HepG2 (cell line): Measurements from ENCODE around the gene SPACA4. TPM values are rescaled to one million over a fixed set of nuclear protein-coding genes. Genes with fewer than 3 reads are reported as not detected.

Experiments
- ASH2L ChIP-seq: fragments of 300-600, 200-600 bp; sonication (generic); IDR thresholded peaks from 2 replicates; pipeline ENCODE4 v1.7.0; 2017; ENCODE audit warnings: low read depth, mild to moderate bottlenecking, moderate library complexity, mixed read lengths, low read length; ENCODE audit not compliant: insufficient read length
- BCLAF1 ChIP-seq: fragments of 450-650 bp; IDR thresholded peaks from 2 replicates; pipeline ENCODE4 v1.6.1; 2017; ENCODE audit warnings: mild to moderate bottlenecking
- FOSL2 ChIP-seq: sonication (generic); formaldehyde crosslinking; IDR thresholded peaks from 2 replicates; pipeline ENCODE4 v1.4.0; 2020; ENCODE audit warnings: missing genetic modification reagents
- FOXO1 ChIP-seq: sonication (generic); formaldehyde crosslinking; IDR thresholded peaks from 2 replicates; pipeline ENCODE4 v1.4.0; 2020; ENCODE audit warnings: missing genetic modification reagents
- GABPB1 ChIP-seq: IDR thresholded peaks from 2 replicates; pipeline ENCODE4 v1.6.1; 2016; ENCODE audit warnings: mild to moderate bottlenecking, missing genetic modification reagents, moderate library complexity, missing compliant biosample characterization
- GATAD1 ChIP-seq: IDR thresholded peaks from 2 replicates; pipeline ENCODE4 v1.6.1; 2016; ENCODE audit warnings: missing genetic modification reagents, missing compliant biosample characterization
- GFI1 ChIP-seq: sonication (generic); formaldehyde crosslinking; IDR thresholded peaks from 2 replicates; pipeline ENCODE4 v1.5.0; 2020; ENCODE audit warnings: missing genetic modification reagents, mild to moderate bottlenecking, borderline replicate concordance
- HOXA5 ChIP-seq: sonication (generic); formaldehyde crosslinking; IDR thresholded peaks from 2 replicates; pipeline ENCODE4 v1.4.0; 2020; ENCODE audit warnings: missing genetic modification reagents
- LCORL ChIP-seq, 2 experiments: fragments of 450-650 bp in 1 of 2; sonication (generic) in 1 of 2; formaldehyde crosslinking in 1 of 2; IDR thresholded peaks; 2 replicates each; pipeline versions ENCODE4 v1.5.0 to v1.6.1; 2017 to 2020; ENCODE audit warnings: antibody characterized with exemption in 1 of 2, missing genetic modification reagents in 1 of 2
- MAFF ChIP-seq: IDR thresholded peaks from 2 replicates; pipeline ENCODE4 v1.6.1; 2011; ENCODE audit warnings: low read depth, low read length, improper control_type of control experiment
- MLLT10 ChIP-seq: sonication (generic); formaldehyde crosslinking; IDR thresholded peaks from 2 replicates; pipeline ENCODE4 v1.4.0; 2020; ENCODE audit warnings: missing genetic modification reagents
- PAWR ChIP-seq: sonication (generic); formaldehyde crosslinking; IDR thresholded peaks from 2 replicates; pipeline ENCODE4 v1.4.0; 2020; ENCODE audit warnings: missing genetic modification reagents, mild to moderate bottlenecking, borderline replicate concordance
- PREB ChIP-seq: sonication (generic); formaldehyde crosslinking; IDR thresholded peaks from 2 replicates; pipeline ENCODE4 v1.4.0; 2020; ENCODE audit warnings: missing genetic modification reagents
- RCOR2 ChIP-seq: IDR thresholded peaks from 2 replicates; pipeline ENCODE4 v1.6.1; 2016; ENCODE audit warnings: missing biosample characterization, missing genetic modification reagents
- RXRB ChIP-seq: IDR thresholded peaks from 2 replicates; pipeline ENCODE4 v1.6.1; 2016; ENCODE audit warnings: borderline replicate concordance, missing genetic modification reagents, missing compliant biosample characterization
- SAFB2 ChIP-seq: sonication (generic); formaldehyde crosslinking; IDR thresholded peaks from 2 replicates; pipeline ENCODE4 v1.5.1; 2020; ENCODE audit warnings: missing genetic modification reagents, low read depth, mild to moderate bottlenecking, borderline replicate concordance
- SNRNP70 ChIP-seq: fragments of 200-400 bp; formaldehyde crosslinking; IDR thresholded peaks from 2 replicates; pipeline ENCODE4 v1.6.1; 2017; ENCODE audit warnings: mild to moderate bottlenecking, low read depth, low read length, moderate library complexity
- SSRP1 ChIP-seq: IDR thresholded peaks from 2 replicates; pipeline ENCODE4 v1.6.1; 2016; ENCODE audit warnings: control low read depth
- STAT5B ChIP-seq: sonication (generic); formaldehyde crosslinking; IDR thresholded peaks from 2 replicates; pipeline ENCODE4 v1.4.0; 2020; ENCODE audit warnings: missing genetic modification reagents
- TFAP4 ChIP-seq: sonication (generic); IDR thresholded peaks from 2 replicates; pipeline ENCODE4 v1.6.1; 2016; ENCODE audit warnings: low read depth, borderline replicate concordance
- THAP11 ChIP-seq: IDR thresholded peaks from 2 replicates; pipeline ENCODE4 v1.6.1; 2016; ENCODE audit warnings: missing biosample characterization, missing genetic modification reagents
- TSC22D2 ChIP-seq: sonication (generic); formaldehyde crosslinking; IDR thresholded peaks from 2 replicates; pipeline ENCODE4 v1.5.1; 2020; ENCODE audit warnings: missing genetic modification reagents, mild to moderate bottlenecking, borderline replicate concordance
- ZFX ChIP-seq: sonication (generic); formaldehyde crosslinking; IDR thresholded peaks from 2 replicates; pipeline ENCODE4 v1.4.0; 2020; ENCODE audit warnings: mild to moderate bottlenecking, low read depth, missing genetic modification reagents, moderate library complexity
- ZNF510 ChIP-seq: sonication (generic); formaldehyde crosslinking; IDR thresholded peaks from 2 replicates; pipeline ENCODE4 v1.4.0; 2020; ENCODE audit warnings: low read depth, mild to moderate bottlenecking, missing genetic modification reagents
- ZNF562 ChIP-seq: sonication (generic); formaldehyde crosslinking; IDR thresholded peaks from 2 replicates; pipeline ENCODE4 v1.8.0; 2022; ENCODE audit warnings: missing genetic modification reagents, borderline replicate concordance
- ZNF597 ChIP-seq: sonication (generic); formaldehyde crosslinking; IDR thresholded peaks from 2 replicates; pipeline ENCODE4 v1.5.0; 2020; ENCODE audit warnings: missing genetic modification reagents
- polyA plus RNA-seq, 8 experiments: library from polyadenylated mRNA; depleted of rRNA in 3 of 8; stranded (reverse) in 7 of 8; unstranded in 1 of 8; fragments of >200 nt; fragmentation: Illumina TruSeq in 4 of 8; extraction: Trizol in 4 of 8; gene quantifications; 2 replicates each; pipeline versions ENCODE4 v1.2.1 to v1.2.3, GENCODE V29; 2011 to 2016; ENCODE audit warnings: low read depth in 4 of 8, missing spikeins in 1 of 8, mixed read lengths in 1 of 8; ENCODE audit not compliant: insufficient read depth in 1 of 8
- total RNA-seq, 5 experiments: library from RNA; depleted of rRNA; stranded (reverse); fragments of >200 nt; fragmentation: Illumina TruSeq; extraction: Trizol; gene quantifications; 2 replicates each; pipeline ENCODE4 v1.2.3, GENCODE V29; 2016; ENCODE audit warnings: low read depth in 1 of 5

SPACA4 gene
- total and polyA plus RNA-seq, 2 of the 13 experiments (the other 11 are each of a cell fraction or from before 2014, with no cell fraction given) = not detected

GRCh38 chr19:48635263-48635965 lies 28.9 kb downstream of the SPACA4 start (continued):
- 0 out of 2 replicates have a peak, but pooled peaks have one; percentile 5 for TF ChIP-seq GFI1 (CRISPR knock-in tag)
- no peak for TF ChIP-seq TSC22D2
- TF ChIP-seq FOSL2 (CRISPR knock-in tag) = no peak
- TF ChIP-seq PREB (CRISPR knock-in tag) = no peak
- no peak for TF ChIP-seq MAFF
- no peak for TF ChIP-seq SAFB2 (CRISPR knock-in tag)
- TF ChIP-seq ZFX (CRISPR knock-in tag) = no peak
- no peak for TF ChIP-seq MLLT10 (CRISPR knock-in tag)
- no peak for TF ChIP-seq FOXO1 (CRISPR knock-in tag)
- 0 out of 2 replicates have a peak, but pooled peaks have one; percentile 11 for TF ChIP-seq HOXA5
- TF ChIP-seq PAWR (CRISPR knock-in tag) = no peak
- no peak for TF ChIP-seq SSRP1 (CRISPR knock-in tag)
- peak; percentile 20 for TF ChIP-seq ASH2L
- no peak for TF ChIP-seq RCOR2 (CRISPR knock-in tag)
- TF ChIP-seq GABPB1 (CRISPR knock-in tag) = 0 out of 2 replicates have a peak, but pooled peaks have one; percentile 20
- TF ChIP-seq TFAP4 = no peak
- TF ChIP-seq LCORL (IDR thresholded peaks at IDR 0.05) = no peak
- TF ChIP-seq LCORL (CRISPR knock-in tag; IDR thresholded peaks at IDR 0.05) = no peak
- no peak for TF ChIP-seq ZNF597 (CRISPR knock-in tag)
- TF ChIP-seq BCLAF1 = no peak
- TF ChIP-seq STAT5B (CRISPR knock-in tag) = no peak
- TF ChIP-seq GATAD1 (CRISPR knock-in tag) = peak; percentile 23; the same call in 1 of the 2 replicates
- TF ChIP-seq RXRB = peak; percentile 32; the same call in 1 of the 2 replicates
- no peak for TF ChIP-seq SNRNP70
- no peak for TF ChIP-seq ZNF510 (CRISPR knock-in tag)
- TF ChIP-seq ZNF562 (CRISPR knock-in tag) = no peak
- TF ChIP-seq THAP11 (CRISPR knock-in tag) = no peak; the same call in 1 of the 2 replicates
